ENCODE data around the gene PHLDA1.

DNA sequence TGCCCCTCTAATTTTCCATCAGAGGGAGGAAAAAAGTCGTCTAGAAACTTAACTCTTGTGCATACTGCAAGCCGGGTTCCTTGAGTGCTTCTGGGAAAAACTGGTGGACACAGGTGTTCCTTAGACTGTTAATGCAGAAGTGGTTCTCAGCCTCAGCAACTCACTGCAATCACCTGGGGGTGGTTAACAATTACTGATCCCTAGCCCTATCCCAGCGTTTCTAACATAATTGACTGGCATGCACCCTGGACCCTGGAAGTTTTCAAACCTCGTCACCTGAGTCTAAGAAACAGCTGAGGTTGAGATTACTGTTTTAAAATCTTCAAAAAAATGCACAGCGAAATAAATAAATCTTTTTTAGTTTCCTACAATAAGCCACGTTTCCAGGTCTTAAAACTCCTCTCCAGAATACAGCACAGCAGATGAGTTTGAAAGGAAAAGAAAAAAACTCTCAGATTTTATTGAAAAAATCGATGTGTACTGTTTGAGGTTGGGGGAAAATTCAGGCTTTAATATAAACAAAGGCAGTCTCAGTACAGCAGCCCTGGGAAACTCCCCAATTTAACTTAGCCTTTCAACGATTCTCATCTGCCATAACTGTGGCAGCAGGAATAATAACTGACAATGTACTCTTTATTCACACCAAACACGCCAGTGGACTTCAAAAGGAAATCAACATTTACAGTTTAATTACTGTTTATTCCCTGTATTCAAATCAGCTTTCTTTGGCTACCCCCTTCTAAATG lies 45.4 kb downstream of the PHLDA1 start:
- TF ChIP-seq POLR2AphosphoS5 (IDR thresholded peaks at IDR 0.05; ENCODE audit: low read depth, low read length), result no peak; the same call in none of the 2 replicates
- TF ChIP-seq, protein P1, sequence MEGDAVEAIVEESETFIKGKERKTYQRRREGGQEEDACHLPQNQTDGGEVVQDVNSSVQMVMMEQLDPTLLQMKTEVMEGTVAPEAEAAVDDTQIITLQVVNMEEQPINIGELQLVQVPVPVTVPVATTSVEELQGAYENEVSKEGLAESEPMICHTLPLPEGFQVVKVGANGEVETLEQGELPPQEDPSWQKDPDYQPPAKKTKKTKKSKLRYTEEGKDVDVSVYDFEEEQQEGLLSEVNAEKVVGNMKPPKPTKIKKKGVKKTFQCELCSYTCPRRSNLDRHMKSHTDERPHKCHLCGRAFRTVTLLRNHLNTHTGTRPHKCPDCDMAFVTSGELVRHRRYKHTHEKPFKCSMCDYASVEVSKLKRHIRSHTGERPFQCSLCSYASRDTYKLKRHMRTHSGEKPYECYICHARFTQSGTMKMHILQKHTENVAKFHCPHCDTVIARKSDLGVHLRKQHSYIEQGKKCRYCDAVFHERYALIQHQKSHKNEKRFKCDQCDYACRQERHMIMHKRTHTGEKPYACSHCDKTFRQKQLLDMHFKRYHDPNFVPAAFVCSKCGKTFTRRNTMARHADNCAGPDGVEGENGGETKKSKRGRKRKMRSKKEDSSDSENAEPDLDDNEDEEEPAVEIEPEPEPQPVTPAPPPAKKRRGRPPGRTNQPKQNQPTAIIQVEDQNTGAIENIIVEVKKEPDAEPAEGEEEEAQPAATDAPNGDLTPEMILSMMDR (IDR thresholded peaks at IDR 0.05), result no peak
- TF ChIP-seq, protein P2, sequence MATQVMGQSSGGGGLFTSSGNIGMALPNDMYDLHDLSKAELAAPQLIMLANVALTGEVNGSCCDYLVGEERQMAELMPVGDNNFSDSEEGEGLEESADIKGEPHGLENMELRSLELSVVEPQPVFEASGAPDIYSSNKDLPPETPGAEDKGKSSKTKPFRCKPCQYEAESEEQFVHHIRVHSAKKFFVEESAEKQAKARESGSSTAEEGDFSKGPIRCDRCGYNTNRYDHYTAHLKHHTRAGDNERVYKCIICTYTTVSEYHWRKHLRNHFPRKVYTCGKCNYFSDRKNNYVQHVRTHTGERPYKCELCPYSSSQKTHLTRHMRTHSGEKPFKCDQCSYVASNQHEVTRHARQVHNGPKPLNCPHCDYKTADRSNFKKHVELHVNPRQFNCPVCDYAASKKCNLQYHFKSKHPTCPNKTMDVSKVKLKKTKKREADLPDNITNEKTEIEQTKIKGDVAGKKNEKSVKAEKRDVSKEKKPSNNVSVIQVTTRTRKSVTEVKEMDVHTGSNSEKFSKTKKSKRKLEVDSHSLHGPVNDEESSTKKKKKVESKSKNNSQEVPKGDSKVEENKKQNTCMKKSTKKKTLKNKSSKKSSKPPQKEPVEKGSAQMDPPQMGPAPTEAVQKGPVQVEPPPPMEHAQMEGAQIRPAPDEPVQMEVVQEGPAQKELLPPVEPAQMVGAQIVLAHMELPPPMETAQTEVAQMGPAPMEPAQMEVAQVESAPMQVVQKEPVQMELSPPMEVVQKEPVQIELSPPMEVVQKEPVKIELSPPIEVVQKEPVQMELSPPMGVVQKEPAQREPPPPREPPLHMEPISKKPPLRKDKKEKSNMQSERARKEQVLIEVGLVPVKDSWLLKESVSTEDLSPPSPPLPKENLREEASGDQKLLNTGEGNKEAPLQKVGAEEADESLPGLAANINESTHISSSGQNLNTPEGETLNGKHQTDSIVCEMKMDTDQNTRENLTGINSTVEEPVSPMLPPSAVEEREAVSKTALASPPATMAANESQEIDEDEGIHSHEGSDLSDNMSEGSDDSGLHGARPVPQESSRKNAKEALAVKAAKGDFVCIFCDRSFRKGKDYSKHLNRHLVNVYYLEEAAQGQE (IDR thresholded peaks at IDR 0.05; ENCODE audit: insufficient read depth in 1 of 2, low read depth in 2 of 2, low read length in 1 of 2), result no peak
- 0 out of 2 replicates have a peak, but pooled peaks have one; percentile 63 for TF ChIP-seq SIN3A (IDR thresholded peaks at IDR 0.05; ENCODE audit: borderline replicate concordance, insufficient read depth, low read depth, low read length)

Measured in Panc1 (cell line).